Muscle of leg (tissue), 11 donors: ENCODE data around the gene SIGMAR1. TPM values are rescaled to one million over a fixed set of nuclear protein-coding genes. Genes with fewer than 3 reads are reported as not detected.

Experiments
- DNase-seq: peaks from one replicate; pipeline ENCODE4 v3.0.0; 2013
- H3K27ac ChIP-seq: one replicate; pipeline ENCODE4 v1.5.1; 2013; ENCODE audit warnings: mild to moderate bottlenecking, low read length, control low read depth
- H3K27me3 ChIP-seq: one replicate; pipeline ENCODE4 v1.6.1; 2013; ENCODE audit warnings: low read length; ENCODE audit not compliant: control insufficient read depth, insufficient read depth
- H3K36me3 ChIP-seq: one replicate; pipeline ENCODE4 v1.6.1; 2013; ENCODE audit warnings: low read length; ENCODE audit not compliant: control insufficient read depth, insufficient read depth
- H3K4me1 ChIP-seq: one replicate; pipeline ENCODE4 v1.6.1; 2013; ENCODE audit warnings: low read length; ENCODE audit not compliant: control insufficient read depth, insufficient read depth
- H3K4me3 ChIP-seq: one replicate; pipeline ENCODE4 v1.5.1; 2013; ENCODE audit warnings: low read length, control low read depth
- H3K9me3 ChIP-seq: replicated peaks from 2 replicates; pipeline ENCODE4 v1.6.1; 2013; ENCODE audit warnings: low read depth, low read length; ENCODE audit not compliant: control insufficient read depth
- WGBS: methylation state at CpG from one replicate; pipeline ENCODE4 v1.1.5; 2013; ENCODE audit warnings: missing lambda C conversion rate; ENCODE audit not compliant: insufficient coverage; 5-methylcytosine and 5-hydroxymethylcytosine counted together
- polyA plus RNA-seq, 8 donors: library from polyadenylated mRNA; unstranded; fragments of 120-200 nt; gene quantifications; one replicate each; pipeline versions ENCODE4 v1.2.1 to v1.2.3, GENCODE V29; 2013; ENCODE audit warnings: inconsistent platforms in 1 of 8, low replicate concordance in 1 of 8; ENCODE audit not compliant: insufficient read length in 8 of 8, insufficient read depth in 1 of 8
- total RNA-seq: library from RNA; stranded (reverse); fragments of 120-200 nt; gene quantifications from one replicate; pipeline ENCODE4 v1.2.4, GENCODE V29; 2013

Gene SIGMAR1
- total and polyA plus RNA-seq, 9 donors = 27.0 to 62.8 (median 56.6) TPM

- H3K4me1 ChIP-seq = peaks cover 53% of the 10 kb centered on the region
- H3K27ac ChIP-seq = peak overlapping the region; percentile 9
- H3K36me3 ChIP-seq = no peaks in the 10 kb centered on the region
- peaks cover 78% of the 10 kb centered on the region for H3K27me3 ChIP-seq
- peak overlapping the region; percentile 7 for H3K4me3 ChIP-seq
- H3K9me3 ChIP-seq = no peaks in the 10 kb centered on the region
- WGBS = 2% methylated on average over 47 of the region's 60 CpGs
- DNase-seq = peak; percentile 90
Measured at GRCh38 chr9:34591248-34591916, 46.2 kb downstream of the SIGMAR1 start.

GRCh38 chr9:34590381-34591247 is 47.0 kb downstream of the SIGMAR1 start:
- H3K27me3 ChIP-seq = peaks cover 86% of the 10 kb centered on the region
- WGBS = 15% methylated on average over 16 of the region's 40 CpGs
- H3K27ac ChIP-seq = no peak overlapping the region
- no peaks in the 10 kb centered on the region for H3K9me3 ChIP-seq
- DNase-seq = peak; percentile 70
- H3K4me3 ChIP-seq = peak overlapping the region; percentile 55
- no peaks in the 10 kb centered on the region for H3K36me3 ChIP-seq
- peaks cover 61% of the 10 kb centered on the region for H3K4me1 ChIP-seq

- under 1% methylated on average over 84 of the region's 104 CpGs for WGBS
- Histone ChIP-seq H3K4me3 (peak within 1 kb of the TSS; percentile 55), H3K4me1 (peaks cover 63% of the 10 kb centered on the region), H3K36me3 (no peaks in the 10 kb centered on the region), H3K9me3 (no peaks in the 10 kb centered on the region), H3K27ac (peak within 1 kb of the TSS; percentile 13), H3K27me3 (peaks cover 94% of the 10 kb centered on the region)
- DNase-seq = peak; percentile 87
Measured at GRCh38 chr9:34589636-34590380, 47.8 kb downstream of the SIGMAR1 start, which contains the start of gene CNTFR. Gene CNTFR (minus strand): TSS chr9:34589724. CDS start chr9:34568981, 20,743 bp downstream.

- peaks cover 94% of the 10 kb centered on the region for H3K27me3 ChIP-seq
- H3K4me3 ChIP-seq = peak overlapping the region; percentile 55
- DNase-seq = peak; percentile 56
- peak overlapping the region; percentile 13 for H3K27ac ChIP-seq
- no peaks in the 10 kb centered on the region for H3K9me3 ChIP-seq
- H3K36me3 ChIP-seq = no peaks in the 10 kb centered on the region
- WGBS = 1% methylated on average over 65 of the region's 86 CpGs
- H3K4me1 ChIP-seq = peaks cover 58% of the 10 kb centered on the region
Measured at GRCh38 chr9:34588671-34589635, 48.6 kb downstream of the SIGMAR1 start.

- Histone ChIP-seq H3K27ac (no peak overlapping the region), H3K9me3 (no peaks in the 10 kb centered on the region), H3K4me3 (no peak overlapping the region), H3K27me3 (peaks cover 94% of the 10 kb centered on the region), H3K4me1 (peaks cover 44% of the 10 kb centered on the region), H3K36me3 (no peaks in the 10 kb centered on the region)
- 49% methylated on average over 2 of the region's 2 CpGs for WGBS
- DNase-seq = no peak
Measured at GRCh38 chr9:34587271-34587670, 50.3 kb downstream of the SIGMAR1 start.

GRCh38 chr9:34585946-34586669 is 51.5 kb downstream of the SIGMAR1 start:
- no peak for DNase-seq
- Histone ChIP-seq H3K4me1 (peaks cover 35% of the 10 kb centered on the region), H3K4me3 (no peak overlapping the region), H3K27me3 (peaks cover 90% of the 10 kb centered on the region), H3K9me3 (no peaks in the 10 kb centered on the region), H3K36me3 (no peaks in the 10 kb centered on the region), H3K27ac (no peak overlapping the region)
- 33% methylated on average over 5 of the region's 11 CpGs for WGBS

- peaks cover 25% of the 10 kb centered on the region for H3K4me1 ChIP-seq
- H3K4me3 ChIP-seq = no peak overlapping the region
- peaks cover 90% of the 10 kb centered on the region for H3K27me3 ChIP-seq
- WGBS = 85% methylated on average over 4 of the region's 5 CpGs
- no peaks in the 10 kb centered on the region for H3K9me3 ChIP-seq
- H3K27ac ChIP-seq = no peak overlapping the region
- no peaks in the 10 kb centered on the region for H3K36me3 ChIP-seq
- DNase-seq = no peak
Measured at GRCh38 chr9:34584970-34585369, 52.6 kb downstream of the SIGMAR1 start.
